ENCODE results near the gene NBEA.

NBEA gene

DNA sequence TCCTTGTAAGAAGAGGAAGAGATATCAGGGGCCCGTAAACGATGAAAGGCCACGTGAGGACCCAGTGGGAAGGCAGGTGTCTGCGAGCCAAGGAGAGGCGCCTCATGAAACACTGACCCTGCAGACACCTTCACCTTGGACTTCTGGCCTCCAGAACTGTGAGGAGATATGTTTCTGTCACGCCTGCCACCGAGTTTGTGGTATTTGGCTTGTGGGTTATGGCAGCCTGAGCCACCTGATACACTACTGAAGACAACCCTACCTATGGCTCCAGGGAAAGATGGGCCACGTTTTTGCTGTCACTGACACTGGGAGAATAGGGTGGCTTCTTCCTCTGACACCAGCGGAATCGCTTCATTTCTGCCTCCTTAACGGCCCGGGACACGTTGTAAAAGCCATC lies 752.0 kb downstream of the NBEA start:
- Histone ChIP-seq H3K9ac (ENCODE audit: low read length) (no peak overlapping the region), H3K4me3 (ENCODE audit: low read length) (no peak overlapping the region), H3K27ac (ENCODE audit: low read length) (no peak overlapping the region), H3K4me1 (ENCODE audit: control insufficient read depth, low read depth, low read length) (peaks cover 7% of the 10 kb centered on the region), H3K9me3 (ENCODE audit: control insufficient read depth, low read depth, low read length) (no peaks in the 10 kb centered on the region), H3K36me3 (ENCODE audit: control insufficient read depth, low read depth, low read length) (no peaks in the 10 kb centered on the region), H3K27me3 (ENCODE audit: control insufficient read depth, insufficient read depth, low read length) (no peaks in the 10 kb centered on the region)

DNA sequence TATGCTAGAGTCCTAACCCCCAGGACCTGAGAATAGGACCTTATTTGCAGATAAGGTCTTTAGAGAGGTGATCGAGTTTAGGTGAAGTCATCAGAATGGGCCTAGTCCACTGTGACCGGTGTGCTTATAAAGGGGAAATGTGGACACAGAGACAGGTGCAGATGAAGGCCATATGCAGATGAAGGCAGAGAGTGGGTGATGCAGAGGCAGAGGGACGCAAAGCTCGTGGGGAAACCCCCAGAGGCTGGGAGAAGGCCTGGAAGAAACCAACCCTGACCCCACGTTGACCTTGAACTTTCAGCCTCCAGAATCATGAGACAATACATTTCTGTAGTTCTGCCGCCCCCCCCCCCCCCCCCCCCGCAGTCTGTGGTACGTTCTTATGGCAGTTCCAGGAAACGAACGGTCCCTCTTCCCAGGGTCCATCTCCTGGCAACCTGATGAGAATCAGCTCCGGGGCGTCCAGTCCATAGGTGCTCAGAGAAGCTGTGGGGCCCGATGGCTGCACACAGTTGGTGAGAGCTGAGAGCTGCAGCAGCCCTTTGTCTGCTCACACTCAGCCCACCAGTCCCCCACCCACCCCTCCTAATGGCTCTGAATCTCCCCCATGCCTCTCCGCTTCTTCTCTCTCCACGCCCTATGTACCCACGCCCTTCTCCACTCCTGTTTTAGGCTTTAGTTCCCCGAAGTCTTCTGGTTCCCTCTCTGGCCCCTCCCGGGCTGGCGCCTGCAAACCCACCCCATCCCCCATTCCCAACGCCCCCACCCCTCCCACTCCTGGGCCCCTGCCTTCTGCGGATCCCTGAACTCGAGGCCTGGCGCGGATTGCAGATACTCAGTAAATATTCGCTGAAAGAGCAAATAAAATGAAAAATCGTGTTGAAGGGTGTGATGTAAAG lies 752.7 kb downstream of the NBEA start:
- no peaks in the 10 kb centered on the region for H3K27me3 ChIP-seq (ENCODE audit: control insufficient read depth, insufficient read depth, low read length)
- no peak overlapping the region for H3K4me3 ChIP-seq (ENCODE audit: low read length)
- no peak overlapping the region for H3K9ac ChIP-seq (ENCODE audit: low read length)
- no peaks in the 10 kb centered on the region for H3K9me3 ChIP-seq (ENCODE audit: control insufficient read depth, low read depth, low read length)
- peaks cover 7% of the 10 kb centered on the region for H3K4me1 ChIP-seq (ENCODE audit: control insufficient read depth, low read depth, low read length)
- H3K36me3 ChIP-seq (ENCODE audit: control insufficient read depth, low read depth, low read length), result no peaks in the 10 kb centered on the region
- H3K27ac ChIP-seq (ENCODE audit: low read length), result no peak overlapping the region

DNA sequence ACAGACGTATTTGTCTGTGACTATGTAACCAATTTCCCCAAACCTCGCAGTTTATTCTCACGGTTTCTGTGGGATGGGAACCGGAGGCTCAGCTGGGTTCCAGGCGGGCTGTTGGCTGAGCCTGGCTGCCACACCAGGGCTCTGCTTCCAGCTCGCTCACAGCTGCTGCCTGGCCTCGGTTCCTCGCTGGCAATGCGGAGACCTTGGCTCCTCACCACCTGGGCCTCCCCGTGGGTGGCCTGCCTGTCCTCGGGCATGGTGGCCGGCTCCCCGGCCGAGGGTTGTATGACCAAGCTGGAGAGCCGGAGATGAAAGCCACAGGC lies 753.3 kb downstream of the NBEA start:
- H3K9me3 ChIP-seq (ENCODE audit: control insufficient read depth, low read depth, low read length), result no peaks in the 10 kb centered on the region
- no peak overlapping the region for H3K27ac ChIP-seq (ENCODE audit: low read length)
- peaks cover 7% of the 10 kb centered on the region for H3K4me1 ChIP-seq (ENCODE audit: control insufficient read depth, low read depth, low read length)
- no peak overlapping the region for H3K4me3 ChIP-seq (ENCODE audit: low read length)
- no peaks in the 10 kb centered on the region for H3K36me3 ChIP-seq (ENCODE audit: control insufficient read depth, low read depth, low read length)
- no peak overlapping the region for H3K9ac ChIP-seq (ENCODE audit: low read length)
- H3K27me3 ChIP-seq (ENCODE audit: control insufficient read depth, insufficient read depth, low read length), result no peaks in the 10 kb centered on the region

DNA sequence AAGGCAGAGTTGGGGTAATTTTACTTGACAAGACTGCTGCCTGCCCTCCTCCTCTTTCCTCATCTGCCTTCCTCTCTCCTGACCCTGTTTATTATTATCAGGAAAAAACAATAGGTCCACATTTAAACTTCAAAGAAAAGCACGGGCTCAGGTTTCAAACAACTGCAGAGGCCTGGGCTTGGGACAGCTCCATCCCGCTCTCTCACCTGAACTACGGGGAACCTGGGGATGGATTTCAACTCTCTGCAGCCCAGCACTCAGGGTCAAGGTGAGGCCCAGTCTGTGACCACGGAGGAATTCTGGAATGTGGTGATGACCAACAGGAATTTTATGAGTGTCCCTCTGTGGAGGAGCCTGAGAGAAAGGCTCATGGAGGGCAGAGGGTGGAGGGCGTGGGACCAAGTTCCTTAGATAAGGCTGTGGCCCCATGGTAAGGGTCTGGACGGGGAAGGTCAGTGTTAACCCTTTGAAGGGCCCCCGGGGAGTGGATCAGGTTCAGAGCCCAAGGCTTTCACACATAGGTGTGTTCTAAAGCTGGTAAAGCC lies 755.2 kb downstream of the NBEA start:
- no peak overlapping the region for H3K4me3 ChIP-seq (ENCODE audit: low read length)
- H3K9ac ChIP-seq (ENCODE audit: low read length), result no peak overlapping the region
- H3K27me3 ChIP-seq (ENCODE audit: control insufficient read depth, insufficient read depth, low read length), result no peaks in the 10 kb centered on the region
- no peaks in the 10 kb centered on the region for H3K9me3 ChIP-seq (ENCODE audit: control insufficient read depth, low read depth, low read length)
- H3K4me1 ChIP-seq (ENCODE audit: control insufficient read depth, low read depth, low read length), result peaks cover 7% of the 10 kb centered on the region
- no peak overlapping the region for H3K27ac ChIP-seq (ENCODE audit: low read length)
- H3K36me3 ChIP-seq (ENCODE audit: control insufficient read depth, low read depth, low read length), result no peaks in the 10 kb centered on the region

DNA sequence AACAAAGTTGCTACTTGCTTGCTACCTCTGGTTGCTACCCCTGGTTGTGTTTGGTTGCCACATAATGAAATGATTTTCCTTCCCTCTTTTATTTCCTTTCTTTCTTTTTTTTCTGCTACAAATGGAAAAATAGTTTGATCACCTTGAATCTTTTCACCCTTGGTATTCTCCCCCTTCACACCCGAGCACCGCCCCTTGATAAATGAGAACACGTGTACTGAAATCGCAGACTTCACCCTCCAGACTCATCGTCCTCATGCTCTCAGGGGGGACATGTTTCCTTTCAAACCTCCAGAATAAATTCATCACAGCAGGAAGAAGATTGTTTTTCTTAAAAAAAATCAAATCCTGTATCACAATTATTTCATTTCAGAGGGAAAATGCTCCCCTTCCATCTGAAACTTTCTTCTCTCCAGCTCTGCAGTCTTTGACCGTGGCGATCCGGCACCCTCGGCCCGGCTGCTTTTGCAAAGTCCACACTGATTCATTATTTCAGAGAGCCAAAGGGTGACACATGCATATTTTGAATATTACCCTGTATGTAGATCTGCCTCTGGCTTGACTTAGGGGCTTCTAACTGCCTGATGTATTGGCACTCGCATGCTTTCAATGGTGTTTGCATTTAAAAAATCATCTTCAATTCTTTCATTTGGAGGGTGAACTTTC lies 757.0 kb downstream of the NBEA start:
- Histone ChIP-seq H3K36me3 (ENCODE audit: control insufficient read depth, low read depth, low read length) (no peaks in the 10 kb centered on the region), H3K27me3 (ENCODE audit: control insufficient read depth, insufficient read depth, low read length) (no peaks in the 10 kb centered on the region), H3K4me3 (ENCODE audit: low read length) (no peak overlapping the region), H3K9ac (ENCODE audit: low read length) (no peak overlapping the region), H3K9me3 (ENCODE audit: control insufficient read depth, low read depth, low read length) (no peaks in the 10 kb centered on the region), H3K27ac (ENCODE audit: low read length) (no peak overlapping the region), H3K4me1 (ENCODE audit: control insufficient read depth, low read depth, low read length) (peaks cover 7% of the 10 kb centered on the region)

DNA sequence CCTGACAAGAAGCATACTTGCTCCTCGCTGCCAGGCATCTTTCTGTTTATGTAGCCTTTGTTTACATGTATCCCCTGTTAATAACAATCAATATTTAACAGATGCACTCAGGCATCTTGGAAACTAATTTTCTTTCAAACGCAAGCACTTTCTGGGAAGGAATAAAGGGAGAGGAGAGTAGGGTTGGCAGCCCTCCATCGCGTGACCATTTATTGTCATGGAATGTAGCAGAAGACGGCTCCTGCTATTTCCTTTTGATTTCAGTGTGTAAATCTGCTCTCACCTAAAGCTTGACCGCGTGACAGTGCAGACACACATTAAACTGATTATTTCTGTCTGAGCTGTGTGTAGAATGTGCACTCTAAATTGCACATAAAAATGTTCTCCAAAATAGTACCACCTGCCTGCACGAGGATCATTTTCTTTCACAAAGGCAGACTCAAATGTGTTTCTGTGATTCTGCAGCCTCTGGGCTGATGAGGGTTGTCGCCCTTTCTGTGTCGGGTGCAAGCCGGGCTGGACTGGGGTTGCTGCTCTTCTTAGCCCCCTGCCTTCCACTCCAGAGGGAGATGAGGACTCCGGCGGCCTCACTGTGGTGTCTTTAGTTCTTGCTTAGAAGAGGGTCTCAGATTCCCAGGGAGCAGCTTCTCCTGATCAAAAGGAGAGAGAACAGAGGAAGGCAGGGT lies 757.9 kb downstream of the NBEA start:
- H3K27me3 ChIP-seq (ENCODE audit: control insufficient read depth, insufficient read depth, low read length), result no peaks in the 10 kb centered on the region
- no peaks in the 10 kb centered on the region for H3K9me3 ChIP-seq (ENCODE audit: control insufficient read depth, low read depth, low read length)
- no peak overlapping the region for H3K4me3 ChIP-seq (ENCODE audit: low read length)
- H3K36me3 ChIP-seq (ENCODE audit: control insufficient read depth, low read depth, low read length), result no peaks in the 10 kb centered on the region
- peaks cover 7% of the 10 kb centered on the region for H3K4me1 ChIP-seq (ENCODE audit: control insufficient read depth, low read depth, low read length)
- no peak overlapping the region for H3K9ac ChIP-seq (ENCODE audit: low read length)
- H3K27ac ChIP-seq (ENCODE audit: low read length), result no peak overlapping the region

DNA sequence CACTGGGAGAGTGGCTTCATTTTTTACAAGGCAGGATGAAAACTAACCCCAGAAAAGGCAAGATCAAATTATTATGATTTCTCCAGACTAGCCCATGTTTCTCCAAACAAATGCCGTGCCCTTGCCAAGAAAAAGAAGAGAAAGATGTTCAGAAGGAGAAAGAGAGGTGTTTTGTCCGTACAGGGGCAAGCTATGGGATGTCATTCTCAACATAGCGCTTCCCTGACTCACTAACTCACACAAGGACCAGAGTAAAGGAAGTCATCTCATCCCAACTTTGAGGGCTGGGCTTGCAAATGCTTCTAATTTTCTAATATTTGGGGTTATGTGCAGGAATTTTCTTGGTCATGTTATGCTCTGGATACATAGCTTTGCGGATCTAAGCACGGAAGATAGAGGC lies 758.6 kb downstream of the NBEA start:
- Histone ChIP-seq H3K27ac (ENCODE audit: low read length) (no peak overlapping the region), H3K9ac (ENCODE audit: low read length) (no peak overlapping the region)

DNA sequence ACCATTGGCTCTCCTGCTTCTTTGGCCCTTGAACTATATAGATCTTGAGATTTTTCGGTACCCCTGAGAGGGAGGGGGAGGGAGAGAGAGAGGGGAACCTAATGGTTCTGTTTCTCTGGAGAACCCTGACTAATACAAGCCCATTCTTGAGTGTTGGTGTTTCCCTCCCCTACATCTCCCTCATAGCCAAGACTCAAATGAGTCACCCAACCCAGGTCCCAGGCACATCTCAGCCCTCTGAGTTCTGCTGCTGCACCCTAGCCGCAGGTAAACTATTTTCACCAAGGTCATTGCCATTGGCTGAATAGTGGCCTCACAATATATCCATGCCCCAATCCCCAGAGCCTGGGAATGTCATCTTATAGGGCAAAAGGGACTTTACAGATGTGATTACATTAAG lies 760.2 kb downstream of the NBEA start:
- Histone ChIP-seq H3K36me3 (ENCODE audit: control insufficient read depth, low read depth, low read length) (no peaks in the 10 kb centered on the region), H3K9ac (ENCODE audit: low read length) (no peak overlapping the region), H3K4me1 (ENCODE audit: control insufficient read depth, low read depth, low read length) (peaks cover 3% of the 10 kb centered on the region), H3K9me3 (ENCODE audit: control insufficient read depth, low read depth, low read length) (no peaks in the 10 kb centered on the region), H3K27ac (ENCODE audit: low read length) (no peak overlapping the region), H3K4me3 (ENCODE audit: low read length) (no peak overlapping the region), H3K27me3 (ENCODE audit: control insufficient read depth, insufficient read depth, low read length) (no peaks in the 10 kb centered on the region)

More for the DNA sequence above, 758.6 kb downstream of the NBEA start:
- no peaks in the 10 kb centered on the region for H3K9me3 ChIP-seq (ENCODE audit: control insufficient read depth, low read depth, low read length)
- H3K36me3 ChIP-seq (ENCODE audit: control insufficient read depth, low read depth, low read length), result no peaks in the 10 kb centered on the region
- no peak overlapping the region for H3K4me3 ChIP-seq (ENCODE audit: low read length)
- no peaks in the 10 kb centered on the region for H3K27me3 ChIP-seq (ENCODE audit: control insufficient read depth, insufficient read depth, low read length)
- H3K4me1 ChIP-seq (ENCODE audit: control insufficient read depth, low read depth, low read length), result peaks cover 7% of the 10 kb centered on the region

DNA sequence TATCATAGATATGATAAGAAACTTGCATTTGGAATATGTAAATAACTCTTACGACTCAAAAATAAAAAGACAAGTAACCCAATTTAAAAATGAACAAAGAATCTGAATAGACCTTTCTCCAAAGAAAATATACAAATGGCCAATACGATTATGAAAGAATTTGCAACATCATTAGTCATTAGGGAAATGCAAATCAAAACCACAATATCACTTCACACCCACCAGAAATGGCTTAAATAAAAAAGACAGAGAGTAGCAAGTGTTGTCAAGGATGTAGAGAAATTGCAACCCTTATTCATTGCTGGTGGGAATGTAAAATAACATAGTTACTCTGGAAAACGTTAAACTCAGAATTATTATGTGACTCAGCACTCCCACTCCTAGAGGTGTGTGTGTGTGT lies 761.0 kb downstream of the NBEA start:
- no peak overlapping the region for H3K27ac ChIP-seq (ENCODE audit: low read length)
- no peak overlapping the region for H3K9ac ChIP-seq (ENCODE audit: low read length)
- H3K27me3 ChIP-seq (ENCODE audit: control insufficient read depth, insufficient read depth, low read length), result no peaks in the 10 kb centered on the region
- H3K9me3 ChIP-seq (ENCODE audit: control insufficient read depth, low read depth, low read length), result no peaks in the 10 kb centered on the region
- no peak overlapping the region for H3K4me3 ChIP-seq (ENCODE audit: low read length)
- H3K4me1 ChIP-seq (ENCODE audit: control insufficient read depth, low read depth, low read length), result no peaks in the 10 kb centered on the region
- no peaks in the 10 kb centered on the region for H3K36me3 ChIP-seq (ENCODE audit: control insufficient read depth, low read depth, low read length)

DNA sequence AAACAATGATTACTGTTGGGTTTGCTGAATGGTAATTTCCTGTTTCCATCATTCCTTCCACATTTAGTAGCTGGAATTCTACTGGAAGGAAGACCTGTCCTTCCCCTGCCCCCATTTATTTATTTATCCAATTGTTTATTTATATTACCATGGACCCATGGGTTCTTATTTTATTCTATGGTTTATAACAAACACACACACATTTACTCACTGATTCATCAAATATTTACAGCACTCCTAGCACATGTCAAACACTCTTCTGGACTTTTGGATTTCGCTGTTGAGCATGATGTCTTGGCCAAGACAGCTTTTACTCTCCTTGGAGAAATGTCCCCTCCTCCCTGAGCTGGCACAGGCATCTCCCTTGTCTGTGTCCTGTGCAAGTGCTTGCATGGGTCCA lies 762.3 kb downstream of the NBEA start:
- Histone ChIP-seq H3K9ac (ENCODE audit: low read length) (no peak overlapping the region), H3K27ac (ENCODE audit: low read length) (no peak overlapping the region), H3K4me1 (ENCODE audit: control insufficient read depth, low read depth, low read length) (no peaks in the 10 kb centered on the region), H3K27me3 (ENCODE audit: control insufficient read depth, insufficient read depth, low read length) (no peaks in the 10 kb centered on the region), H3K36me3 (ENCODE audit: control insufficient read depth, low read depth, low read length) (no peaks in the 10 kb centered on the region), H3K4me3 (ENCODE audit: low read length) (no peak overlapping the region), H3K9me3 (ENCODE audit: control insufficient read depth, low read depth, low read length) (no peaks in the 10 kb centered on the region)

DNA sequence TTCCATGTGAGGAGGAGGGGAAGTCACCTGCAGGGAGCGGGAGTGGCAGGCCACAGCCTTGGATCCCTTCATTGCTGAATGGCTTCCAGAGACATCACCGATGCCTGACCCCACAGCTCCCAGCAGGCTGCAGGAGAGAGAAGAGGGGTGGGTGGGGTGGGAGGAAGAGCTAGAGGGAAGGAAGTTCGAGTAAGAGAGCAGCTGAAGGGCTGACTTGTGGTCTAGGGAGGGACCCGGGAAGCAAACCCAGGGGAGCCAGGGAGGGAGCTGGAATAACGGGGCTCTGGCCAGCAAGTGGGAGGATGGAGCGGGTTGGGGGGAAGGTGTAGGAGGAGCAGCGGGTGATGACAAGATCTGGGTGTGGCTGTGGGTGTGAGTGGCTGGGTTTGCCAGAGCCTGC lies 764.2 kb downstream of the NBEA start:
- no peaks in the 10 kb centered on the region for H3K27me3 ChIP-seq (ENCODE audit: control insufficient read depth, insufficient read depth, low read length)
- H3K9ac ChIP-seq (ENCODE audit: low read length), result no peak overlapping the region
- no peak overlapping the region for H3K27ac ChIP-seq (ENCODE audit: low read length)
- H3K4me1 ChIP-seq (ENCODE audit: control insufficient read depth, low read depth, low read length), result no peaks in the 10 kb centered on the region
- no peaks in the 10 kb centered on the region for H3K36me3 ChIP-seq (ENCODE audit: control insufficient read depth, low read depth, low read length)
- no peak overlapping the region for H3K4me3 ChIP-seq (ENCODE audit: low read length)
- H3K9me3 ChIP-seq (ENCODE audit: control insufficient read depth, low read depth, low read length), result no peaks in the 10 kb centered on the region

Data from iPS-18a (cell line).